HepG2 (cell line): ENCODE measurements around the gene TRDN. TPM values are rescaled to one million over a fixed set of nuclear protein-coding genes. Genes with fewer than 3 reads are reported as not detected.

ENCODE experiments used
- ATAC-seq: fragments of 200-7000 bp; cut with Tn5 transposase; 3 replicates; pipeline ENCODE4 v1.9.1; 2020; ENCODE audit warnings: mild to moderate bottlenecking, moderate library complexity
- BruUV-seq: library from RNA; stranded (reverse); fragments of 400-500 nt; replicated peaks from 2 replicates; lab custom pipeline; 2021; lab: Mats Ljungman, UMichigan
- CTCF ChIA-PET: fragments of 300-600 bp; formaldehyde crosslinking; extraction: SDS; loops from one replicate; lab custom pipeline; 2021; ENCODE audit warnings: low total read pairs, inconsistent platforms, low intra/inter-chr PET ratio; lab: Yijun Ruan, JAX
- POLR2A ChIA-PET: fragments of 350-600 bp; sonication (Branson Sonifier 250); formaldehyde crosslinking; loops from one replicate; lab custom pipeline; 2020; ENCODE audit warnings: antibody characterized with exemption, inconsistent platforms; lab: Yijun Ruan, JAX
- DNase-seq: peaks from one replicate; pipeline ENCODE4 v3.0.0-alpha.2; 2015; ENCODE audit warnings: low spot score
- FAIRE-seq: peaks from 3 replicates; lab custom pipeline; 2011; peaks lifted over from hg19 to GRCh38; lab: Jason Lieb, UNC
- H2AFZ ChIP-seq: one replicate; pipeline ENCODE4 v1.6.1; 2011; ENCODE audit warnings: low read length, inconsistent platforms
- H3K27ac ChIP-seq: fragments of 300-600 bp; 3 replicates; pipeline ENCODE4 v1.8.0; 2011; ENCODE audit warnings: mixed run types, mild to moderate bottlenecking, mixed read lengths, low read length, inconsistent platforms; ENCODE audit not compliant: insufficient read depth; ENCODE audit errors: extremely low read length
- H3K27me3 ChIP-seq, 2 experiments: fragments of 200-600 bp in 1 of 2; 2 replicates in 1 of 2; 3 replicates in 1 of 2; pipeline versions ENCODE4 v1.6.0 to v1.8.0; 2011; ENCODE audit warnings: low read length in 2 of 2, mild to moderate bottlenecking in 2 of 2, moderate library complexity in 2 of 2, inconsistent platforms in 1 of 2; ENCODE audit not compliant: insufficient read depth in 2 of 2, control insufficient read depth in 1 of 2
- H3K36me3 ChIP-seq, 2 experiments: fragments of 200-600 bp in 1 of 2; replicated peaks in 1 of 2; 2 replicates in 1 of 2; 3 replicates in 1 of 2; pipeline versions ENCODE4 v1.5.1 to v1.8.0; 2011; ENCODE audit warnings: low read length in 2 of 2, inconsistent platforms in 1 of 2; ENCODE audit not compliant: insufficient read depth in 2 of 2, control insufficient read depth in 1 of 2
- H3K4me1 ChIP-seq: 2 replicates; pipeline ENCODE4 v1.5.1; 2012; ENCODE audit warnings: low read length, inconsistent platforms; ENCODE audit not compliant: insufficient read depth
- H3K4me2 ChIP-seq: 2 replicates; pipeline ENCODE4 v1.6.0; 2011; ENCODE audit warnings: low read depth, low read length, inconsistent platforms
- H3K4me3 ChIP-seq, 3 experiments: fragments of 200-600 bp in 1 of 3; sonication (generic), shearing (Covaris generic) in 1 of 3; replicated peaks in 1 of 3; 2 replicates each; pipeline ENCODE4 v1.5.1; 2011 to 2016; ENCODE audit warnings: low read length in 3 of 3, inconsistent platforms in 2 of 3, low read depth in 2 of 3, mild to moderate bottlenecking in 2 of 3, control low read depth in 1 of 3, mixed read lengths in 1 of 3; ENCODE audit not compliant: insufficient read depth in 1 of 3
- H3K79me2 ChIP-seq: one replicate; pipeline ENCODE4 v1.6.1; 2011; ENCODE audit warnings: low read length, inconsistent platforms; ENCODE audit not compliant: insufficient read depth
- H3K9ac ChIP-seq: 2 replicates; pipeline ENCODE4 v1.6.0; 2011; ENCODE audit warnings: mild to moderate bottlenecking, low read depth, low read length, inconsistent platforms; ENCODE audit not compliant: insufficient read depth
- H3K9me3 ChIP-seq: 2 replicates; pipeline ENCODE4 v1.5.1; 2012; ENCODE audit warnings: mild to moderate bottlenecking, low read length
- H4K20me1 ChIP-seq: 2 replicates; pipeline ENCODE4 v1.6.0; 2011; ENCODE audit warnings: inconsistent platforms, mild to moderate bottlenecking, low read length, moderate library complexity; ENCODE audit not compliant: insufficient read depth
- ATF7 ChIP-seq, 2 experiments: fragments of 450-650 bp in 1 of 2; sonication (generic) in 1 of 2; formaldehyde crosslinking in 1 of 2; IDR thresholded peaks; 2 replicates each; pipeline versions ENCODE4 v1.4.0 to v1.6.1; 2016 to 2020; ENCODE audit warnings: antibody characterized with exemption in 1 of 2, mild to moderate bottlenecking in 1 of 2, missing genetic modification reagents in 1 of 2
- ATM ChIP-seq: fragments of 450-650 bp; IDR thresholded peaks from 2 replicates; pipeline ENCODE4 v1.7.1; 2017; ENCODE audit warnings: mild to moderate bottlenecking, borderline replicate concordance
- BRCA1 ChIP-seq: sonication (generic); formaldehyde crosslinking; IDR thresholded peaks from 2 replicates; pipeline ENCODE4 v1.4.0; 2020; ENCODE audit warnings: missing genetic modification reagents
- CENPX ChIP-seq: sonication (generic); formaldehyde crosslinking; IDR thresholded peaks from 2 replicates; pipeline ENCODE4 v1.9.0; 2021; ENCODE audit warnings: mild to moderate bottlenecking, missing genetic modification reagents, moderate library complexity
- E2F5 ChIP-seq: sonication (generic); formaldehyde crosslinking; conservative IDR thresholded peaks from 2 replicates; pipeline ENCODE4 v1.4.0; 2020; ENCODE audit warnings: missing genetic modification reagents
- HNF4G ChIP-seq, 2 experiments: sonication (generic) in 1 of 2; formaldehyde crosslinking in 1 of 2; IDR thresholded peaks; 2 replicates each; pipeline versions ENCODE4 v1.4.0 to v1.6.1; 2011 to 2020; ENCODE audit warnings: borderline replicate concordance in 2 of 2, low read depth in 2 of 2, mild to moderate bottlenecking in 2 of 2, low read length in 1 of 2, missing genetic modification reagents in 1 of 2, moderate library complexity in 1 of 2
- MAX ChIP-seq: IDR thresholded peaks from 2 replicates; pipeline ENCODE4 v1.6.1; 2012; ENCODE audit warnings: inconsistent platforms
- MED13 ChIP-seq: sonication (generic); formaldehyde crosslinking; IDR thresholded peaks from 2 replicates; pipeline ENCODE4 v1.5.0; 2020; ENCODE audit warnings: missing genetic modification reagents
- RXRB ChIP-seq: IDR thresholded peaks from 2 replicates; pipeline ENCODE4 v1.6.1; 2016; ENCODE audit warnings: borderline replicate concordance, missing genetic modification reagents, missing compliant biosample characterization
- ZBTB1 ChIP-seq: sonication (generic); formaldehyde crosslinking; IDR thresholded peaks from 2 replicates; pipeline ENCODE4 v1.4.0; 2020; ENCODE audit warnings: missing genetic modification reagents, borderline replicate concordance
- ZFP1 ChIP-seq: IDR thresholded peaks from 2 replicates; pipeline ENCODE4 v1.6.1; 2016
- ZNF7 ChIP-seq: IDR thresholded peaks from 2 replicates; pipeline ENCODE4 v1.6.1; 2016; ENCODE audit warnings: missing biosample characterization, missing genetic modification reagents
- ZNF709 ChIP-seq: sonication (generic); formaldehyde crosslinking; IDR thresholded peaks from 2 replicates; pipeline ENCODE4 v1.5.0; 2020; ENCODE audit warnings: mild to moderate bottlenecking, missing genetic modification reagents
- in situ Hi-C: cut with HindIII; loops from 2 replicates; pipeline ENCODE4 v1.10.0; 2017; ENCODE audit warnings: low pct_unique_long_range_greater_than_20kb; ENCODE audit not compliant: extremely low pct_ligation_motif_present
- intact Hi-C: fragments of 100-400 bp; cut with micrococcal nuclease; formaldehyde crosslinking; loops from one replicate; pipeline ENCODE4 v1.10.0; 2022; ENCODE audit not compliant: unreplicated experiment
- polyA plus RNA-seq, 8 experiments: library from polyadenylated mRNA; depleted of rRNA in 3 of 8; stranded (reverse) in 7 of 8; unstranded in 1 of 8; fragments of >200 nt; fragmentation: Illumina TruSeq in 4 of 8; extraction: Trizol in 4 of 8; gene quantifications; 2 replicates each; pipeline versions ENCODE4 v1.2.1 to v1.2.3, GENCODE V29; 2011 to 2016; ENCODE audit warnings: low read depth in 4 of 8, missing spikeins in 1 of 8, mixed read lengths in 1 of 8; ENCODE audit not compliant: insufficient read depth in 1 of 8
- total RNA-seq, 5 experiments: library from RNA; depleted of rRNA; stranded (reverse); fragments of >200 nt; fragmentation: Illumina TruSeq; extraction: Trizol; gene quantifications; 2 replicates each; pipeline ENCODE4 v1.2.3, GENCODE V29; 2016; ENCODE audit warnings: low read depth in 1 of 5
- TF ChIP-seq, protein P1 (sequence below): IDR thresholded peaks from 2 replicates; pipeline ENCODE4 v1.6.1; 2016; ENCODE audit warnings: missing biosample characterization, missing genetic modification reagents, low read depth

TRDN gene
- total and polyA plus RNA-seq, 2 of the 13 experiments (the other 11 are each of a cell fraction or from before 2014, with no cell fraction given): not detected

GRCh38 chr6:123550052-123550617 lies 86.6 kb downstream of the TRDN start (continued):
- TF ChIP-seq, protein P1, sequence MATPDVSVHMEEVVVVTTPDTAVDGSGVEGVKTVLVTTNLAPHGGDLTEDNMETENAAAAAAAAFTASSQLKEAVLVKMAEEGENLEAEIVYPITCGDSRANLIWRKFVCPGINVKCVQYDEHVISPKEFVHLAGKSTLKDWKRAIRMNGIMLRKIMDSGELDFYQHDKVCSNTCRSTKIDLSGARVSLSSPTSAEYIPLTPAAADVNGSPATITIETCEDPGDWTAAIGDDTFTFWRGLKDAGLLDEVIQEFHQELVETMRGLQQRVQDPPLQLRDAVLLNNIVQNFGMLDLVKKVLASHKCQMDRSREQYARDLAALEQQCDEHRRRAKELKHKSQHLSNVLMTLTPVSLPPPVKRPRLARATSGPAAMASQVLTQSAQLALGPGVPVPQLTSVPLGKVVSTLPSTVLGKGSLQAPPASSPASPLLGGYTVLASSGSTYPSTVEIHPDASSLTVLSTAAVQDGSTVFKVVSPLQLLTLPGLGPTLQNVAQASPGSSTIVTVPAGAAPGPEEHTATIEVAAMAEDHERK: no peak
- TF ChIP-seq CENPX (CRISPR knock-in tag): no peak
- no peak for TF ChIP-seq ZNF709 (CRISPR knock-in tag)
- TF ChIP-seq ZBTB1 (CRISPR knock-in tag): no peak
- TF ChIP-seq RXRB: no peak
- TF ChIP-seq ZNF7 (CRISPR knock-in tag): no peak
- no peak for TF ChIP-seq MAX
- TF ChIP-seq MED13 (CRISPR knock-in tag): no peak
- no peak for TF ChIP-seq HNF4G (IDR thresholded peaks at IDR 0.05; ENCODE audit: borderline replicate concordance, low read depth, low read length)
- TF ChIP-seq HNF4G (CRISPR knock-in tag; IDR thresholded peaks at IDR 0.05; ENCODE audit: borderline replicate concordance, low read depth): no peak
- no peak for TF ChIP-seq ATM

- H4K20me1 ChIP-seq: no peaks in the 10 kb centered on the region
- H3K27me3 ChIP-seq: no peaks in the 10 kb centered on the region
- TF ChIP-seq BRCA1 (CRISPR knock-in tag) (no peak), ZFP1 (no peak), E2F5 (no peak), ATF7 (IDR thresholded peaks at IDR 0.05) (no peak), ATF7 (CRISPR knock-in tag; IDR thresholded peaks at IDR 0.05) (no peak)
- FAIRE-seq (no peak), ATAC-seq (no peak), DNase-seq (no peak)
- no peaks in the 10 kb centered on the region for H3K4me1 ChIP-seq
- in situ Hi-C loops (no loop called here), intact Hi-C loops (no loop called here)
- no peak overlapping the region for H3K27ac ChIP-seq
- H2AFZ ChIP-seq: no peak overlapping the region
- H3K9me3 ChIP-seq: no peaks in the 10 kb centered on the region
- H3K79me2 ChIP-seq: no peaks in the 10 kb centered on the region
- ChIA-PET POLR2A (no interaction called here), CTCF (no interaction called here)
- no TSS peak for BruUV-seq
- H3K4me3 ChIP-seq: no peak overlapping the region
- H3K4me2 ChIP-seq: no peak overlapping the region
- no peaks in the 10 kb centered on the region for H3K36me3 ChIP-seq
- no peak overlapping the region for H3K9ac ChIP-seq
Measured at GRCh38 chr6:123549476-123549875, 87.3 kb downstream of the TRDN start.
